ENCODE results near the gene ZNF414.
"Not testable (repeated sequence)": the region's sequence is repeated elsewhere in the genome, so short reads cannot be mapped to it uniquely, and the experiment has no call there.

Gene ZNF414

GRCh38 chr19:8517551-8518442 lies 3.8 kb upstream of the ZNF414 start:
- no peak for DNase-seq

- DNase-seq, result no peak
These were observed 1.4 kb upstream of the ZNF414 start for GRCh38 chr19:8515317-8515716.

DNA sequence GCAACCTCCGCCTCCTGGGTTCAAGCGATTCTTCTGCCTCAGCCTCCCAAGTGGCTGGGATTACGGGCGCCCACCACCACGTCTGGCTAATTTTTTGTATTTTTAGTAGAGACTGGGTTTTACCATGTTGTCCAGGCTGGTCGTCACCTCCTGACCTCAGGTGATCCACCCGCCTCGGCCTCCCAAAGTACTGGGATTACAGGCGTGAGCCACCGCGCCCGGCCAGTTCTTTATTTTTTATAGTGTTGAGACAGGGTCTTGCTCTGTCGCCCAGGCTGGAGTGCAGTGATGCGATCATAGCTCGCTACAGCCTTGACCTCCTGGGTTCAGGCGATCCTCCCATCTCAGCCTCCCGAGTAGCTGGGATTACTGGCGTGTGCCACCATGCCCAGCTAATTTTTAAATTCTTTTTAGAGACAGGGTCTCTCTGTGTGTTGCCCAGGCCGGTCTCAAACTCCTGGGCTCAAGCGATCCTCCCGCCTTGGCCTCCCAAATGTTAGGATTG lies 590 bp upstream of the ZNF414 start:
- not testable (repeated sequence) for DNase-seq

- DNase-seq, result no peak
These were observed 806 bp downstream of the ZNF414 start for GRCh38 chr19:8513036-8513686.

GRCh38 chr19:8512115-8512967 lies 1.6 kb downstream of the ZNF414 start:
- DNase-seq, result peak; percentile 38

- no peak for DNase-seq
These were observed 2.3 kb downstream of the ZNF414 start for GRCh38 chr19:8511573-8512101.

DNA sequence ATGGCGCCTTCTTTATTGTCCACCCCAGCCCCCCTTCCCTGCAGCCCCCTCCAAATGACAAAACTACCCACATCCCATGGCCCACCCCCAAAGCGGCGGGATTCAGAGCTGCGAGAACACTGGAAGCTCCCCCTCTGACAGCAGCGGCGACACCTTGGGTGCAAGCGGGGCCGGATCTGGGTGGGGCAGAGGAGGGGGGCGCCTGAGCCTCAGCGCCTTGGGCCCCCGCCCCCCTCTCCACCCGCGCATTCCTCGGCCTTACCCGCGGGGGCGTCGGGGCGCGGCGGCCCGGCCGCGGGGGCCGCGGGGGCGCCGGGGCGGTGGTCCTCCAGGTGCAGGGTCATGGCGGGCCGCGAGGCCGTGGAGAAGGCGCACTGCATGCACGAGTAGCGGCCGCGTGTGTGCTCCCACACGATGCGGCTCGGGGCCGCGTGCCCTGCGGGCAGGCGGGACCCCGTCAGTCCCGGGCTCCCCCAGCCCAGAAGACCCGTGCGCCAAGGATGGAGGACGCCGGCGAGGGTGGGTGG lies 3.3 kb downstream of the ZNF414 start:
- DNase-seq, result no peak

DNA sequence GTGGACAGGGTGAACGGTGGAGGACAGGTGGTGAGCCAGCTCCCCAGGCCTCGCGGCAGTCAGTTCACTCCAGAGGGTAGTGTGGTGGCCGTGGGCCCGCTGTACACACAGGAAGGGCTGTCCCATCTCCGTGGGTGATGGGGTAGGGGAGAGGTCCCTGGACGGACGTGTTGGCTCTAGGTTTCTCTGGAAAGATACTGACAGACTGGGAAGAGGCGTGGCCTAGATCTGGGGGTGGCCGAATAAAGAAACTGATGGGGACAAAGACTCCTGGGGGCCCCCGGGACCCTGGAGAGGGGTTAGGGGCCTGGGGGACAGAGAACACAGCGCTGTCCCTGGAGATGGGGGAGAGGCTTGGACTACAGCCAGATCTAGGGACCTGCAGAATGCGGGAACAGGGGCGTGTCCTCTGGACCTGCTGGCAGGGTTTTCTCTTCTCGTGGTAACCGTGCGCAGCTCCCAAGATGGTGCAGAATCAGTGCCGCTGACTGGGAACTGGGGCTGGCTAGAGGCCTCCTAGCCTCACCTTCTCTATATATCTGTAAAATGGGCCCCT lies 7.5 kb downstream of the ZNF414 start:
- no peak for DNase-seq

GRCh38 chr19:8505680-8506401 lies 8.1 kb downstream of the ZNF414 start:
- peak; percentile 51 for DNase-seq

- no peak for DNase-seq
These were observed 9.0 kb downstream of the ZNF414 start for GRCh38 chr19:8504919-8505318.

- DNase-seq, result no peak
These were observed 9.8 kb downstream of the ZNF414 start for GRCh38 chr19:8504171-8504570.

GRCh38 chr19:8503510-8503909 lies 10.5 kb downstream of the ZNF414 start:
- no peak for DNase-seq

DNA sequence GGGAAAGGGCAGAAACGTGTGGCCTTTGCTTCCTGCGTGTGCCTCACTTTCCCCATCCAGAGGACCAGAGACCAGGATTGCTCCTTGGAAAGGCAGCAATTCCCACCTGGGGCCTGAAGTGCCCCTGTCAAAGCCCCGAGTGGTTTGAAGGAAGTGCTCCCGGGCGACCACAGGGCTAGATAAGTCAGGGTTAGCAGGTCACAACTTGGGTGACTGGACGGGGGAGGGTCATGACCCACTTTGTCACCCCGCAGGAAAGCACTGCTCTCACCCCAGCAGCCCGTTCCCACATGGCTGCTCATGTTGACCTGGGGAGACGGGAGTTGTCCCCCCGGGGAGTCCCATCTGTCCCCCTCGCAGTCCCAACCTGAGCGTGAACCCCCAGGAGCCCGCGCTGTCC lies 12.0 kb downstream of the ZNF414 start:
- no peak for DNase-seq

GRCh38 chr19:8501516-8501915 lies 12.5 kb downstream of the ZNF414 start:
- DNase-seq, result no peak

GRCh38 chr19:8500158-8500557 lies 13.8 kb downstream of the ZNF414 start:
- DNase-seq, result no peak

DNA sequence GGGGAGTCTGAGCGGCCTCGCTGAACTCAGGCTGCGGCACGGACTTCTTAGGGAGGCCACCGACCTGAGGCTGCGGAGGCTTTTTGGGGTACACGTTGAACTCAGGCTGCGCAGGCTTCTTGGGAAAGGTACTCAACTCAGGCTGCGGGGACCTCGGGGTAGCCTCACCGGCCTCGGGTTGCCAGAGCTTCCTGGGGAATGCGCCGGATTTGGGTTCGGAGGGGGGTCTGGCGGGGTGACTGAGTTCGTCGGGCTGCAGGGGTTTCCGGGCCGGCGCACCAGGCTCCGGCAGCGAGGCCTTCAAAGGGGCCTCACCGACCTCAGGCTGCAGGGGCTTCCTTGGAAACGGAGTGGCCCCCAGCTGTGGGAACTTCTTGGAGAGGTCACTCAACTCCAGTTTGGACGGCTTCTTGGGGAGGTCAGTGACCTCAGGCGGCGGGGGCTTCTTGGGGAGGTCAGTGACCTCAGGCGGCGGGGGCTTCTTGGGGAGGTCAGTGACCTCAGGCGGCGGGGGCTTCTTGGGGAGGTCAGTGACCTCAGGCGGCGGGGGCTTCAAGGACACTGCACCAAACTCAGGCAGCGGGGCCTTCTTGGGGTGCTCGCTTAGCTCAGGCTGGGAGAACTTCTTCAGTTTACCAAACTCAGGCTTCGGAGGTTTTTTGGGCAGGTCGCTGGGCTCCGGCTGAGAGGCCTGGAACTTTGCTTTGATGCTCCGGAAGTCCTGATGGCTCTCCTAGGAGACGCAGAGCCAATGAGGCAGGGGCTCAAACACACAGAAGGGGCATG lies 14.7 kb downstream of the ZNF414 start:
- no peak for DNase-seq

DNA sequence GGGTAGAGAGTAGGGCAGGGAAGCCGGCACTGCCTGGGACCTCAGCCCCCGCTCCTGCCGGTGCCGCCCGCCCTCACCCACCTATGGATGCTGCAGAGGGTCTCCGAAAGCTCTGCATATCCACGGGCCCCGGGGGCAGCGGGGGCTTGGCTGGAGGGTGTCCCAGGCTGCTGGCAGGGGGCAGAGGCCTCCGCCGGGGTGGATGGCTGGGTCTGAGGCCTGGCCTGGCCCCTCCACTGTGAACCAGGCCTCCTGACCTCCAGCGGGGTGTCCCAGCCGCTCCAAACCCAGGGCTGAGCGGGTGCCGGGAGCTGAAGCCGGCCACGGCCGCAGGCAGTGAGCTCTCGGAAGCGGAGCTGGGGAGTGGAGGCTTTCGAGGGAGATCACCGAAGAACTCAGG lies 15.7 kb downstream of the ZNF414 start:
- DNase-seq, result no peak

DNA sequence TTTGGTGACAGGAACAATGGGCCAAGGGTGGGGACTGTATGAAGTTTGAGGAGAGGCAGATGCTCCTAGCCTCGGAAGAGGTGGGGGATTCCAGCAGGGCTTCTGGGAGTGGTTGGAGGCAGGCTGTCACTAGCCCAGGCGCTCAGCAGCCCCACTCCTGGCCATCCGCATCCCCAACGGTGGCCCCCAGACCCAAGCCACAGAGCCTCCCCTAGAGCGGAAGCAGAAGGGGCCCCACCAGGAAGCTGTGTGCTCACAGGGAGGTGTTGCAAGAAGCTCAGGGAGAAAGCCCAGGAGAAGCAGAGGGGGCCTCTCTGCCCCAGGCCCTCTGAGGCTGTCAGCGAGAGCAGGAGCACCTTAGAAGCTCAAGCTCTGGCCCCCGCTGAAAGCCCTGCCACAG lies 19.8 kb downstream of the ZNF414 start:
- no peak for DNase-seq

GRCh38 chr19:8491574-8491973 lies 22.4 kb downstream of the ZNF414 start:
- DNase-seq, result no peak

GRCh38 chr19:8490873-8491272 lies 23.1 kb downstream of the ZNF414 start:
- no peak for DNase-seq

DNA sequence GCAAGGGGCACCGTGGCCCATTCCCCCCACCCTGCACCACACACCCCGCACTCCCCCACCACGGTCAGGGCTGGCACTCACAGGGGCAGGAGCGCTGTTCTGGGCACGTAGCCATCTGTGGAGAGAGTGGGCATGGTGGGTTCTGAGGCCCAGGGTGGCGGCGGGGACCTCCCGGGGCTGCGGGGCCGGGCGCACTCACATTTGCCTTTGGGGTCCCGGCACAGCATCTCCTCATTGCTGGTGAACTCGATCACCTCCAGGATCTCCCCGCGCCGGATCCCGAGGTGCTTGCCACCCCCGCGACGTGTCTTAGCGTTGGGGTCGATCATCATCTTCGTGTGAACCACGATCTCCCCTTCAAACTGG lies 23.6 kb downstream of the ZNF414 start:
- no peak for DNase-seq

All from SHP77 treated with DMSO at 0.1 percent for 48 hours (cell line).